NCI-H2196 treated with DMSO at 0.1 percent for 48 hours (cell line): ENCODE data around the gene CCNA1.

ENCODE experiments used
- DNase-seq: peaks from one replicate; lab custom pipeline; 2025; ENCODE audit not compliant: unreplicated experiment; lab: John Stamatoyannopoulos, UW

The CCNA1 gene

DNA sequence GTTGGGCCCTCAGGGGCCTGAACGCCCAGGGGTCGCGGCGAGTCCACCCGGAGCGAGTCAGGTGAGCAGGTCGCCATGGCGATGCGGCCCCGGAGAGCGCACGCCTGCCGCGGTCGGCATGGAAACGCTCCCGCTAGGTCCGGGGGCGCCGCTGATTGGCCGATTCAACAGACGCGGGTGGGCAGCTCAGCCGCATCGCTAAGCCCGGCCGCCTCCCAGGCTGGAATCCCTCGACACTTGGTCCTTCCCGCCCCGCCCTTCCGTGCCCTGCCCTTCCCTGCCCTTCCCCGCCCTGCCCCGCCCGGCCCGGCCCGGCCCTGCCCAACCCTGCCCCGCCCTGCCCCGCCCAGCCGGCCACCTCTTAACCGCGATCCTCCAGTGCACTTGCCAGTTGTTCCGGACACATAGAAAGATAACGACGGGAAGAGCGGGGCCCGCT, at the start of gene CCNA1:
Gene CCNA1, plus strand, starts transcription at position 390 of the 439 bp plus-strand sequence. CDS start 562 bp downstream, outside the sequence.
- DNase-seq: no peak

DNA sequence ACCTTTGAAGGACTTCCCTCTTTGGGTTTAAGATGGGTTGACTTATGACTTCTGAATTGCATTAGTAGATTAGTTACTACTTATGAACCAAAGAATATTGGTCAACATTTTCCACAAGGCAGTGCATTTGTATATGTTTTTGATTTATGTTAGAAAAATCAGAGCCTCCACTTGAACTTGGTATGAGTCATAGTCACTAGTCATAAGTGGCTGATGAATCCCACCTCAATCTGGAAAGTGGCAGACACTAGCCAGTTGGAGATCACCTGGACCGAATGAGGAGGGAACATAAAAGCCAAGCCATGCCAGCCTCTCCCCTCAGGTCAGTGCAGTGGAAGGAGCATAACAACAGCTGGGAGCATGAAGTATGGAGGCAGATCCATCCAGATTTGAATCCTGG, 46.8 kb upstream of the CCNA1 start:
- no peak for DNase-seq

DNA sequence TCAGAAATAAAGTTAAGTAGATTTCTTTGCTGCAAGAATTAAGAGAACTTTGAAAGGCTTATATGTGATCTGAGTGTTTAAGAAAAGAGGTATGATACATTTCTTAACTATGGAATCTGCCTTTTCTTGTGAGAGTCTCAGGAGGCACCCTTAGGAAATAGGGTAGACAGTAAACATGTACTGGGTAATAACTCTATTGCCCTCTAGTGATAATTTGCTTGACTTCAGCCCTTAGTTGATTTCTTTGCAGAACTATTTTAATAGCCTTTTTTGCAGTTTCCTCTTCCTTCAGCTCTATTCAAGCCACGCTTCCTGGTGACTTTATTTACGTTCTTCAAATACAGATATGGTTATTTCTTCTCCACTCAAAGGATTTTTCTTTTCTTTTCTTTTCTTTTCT, 37.0 kb upstream of the CCNA1 start:
- no peak for DNase-seq

DNA sequence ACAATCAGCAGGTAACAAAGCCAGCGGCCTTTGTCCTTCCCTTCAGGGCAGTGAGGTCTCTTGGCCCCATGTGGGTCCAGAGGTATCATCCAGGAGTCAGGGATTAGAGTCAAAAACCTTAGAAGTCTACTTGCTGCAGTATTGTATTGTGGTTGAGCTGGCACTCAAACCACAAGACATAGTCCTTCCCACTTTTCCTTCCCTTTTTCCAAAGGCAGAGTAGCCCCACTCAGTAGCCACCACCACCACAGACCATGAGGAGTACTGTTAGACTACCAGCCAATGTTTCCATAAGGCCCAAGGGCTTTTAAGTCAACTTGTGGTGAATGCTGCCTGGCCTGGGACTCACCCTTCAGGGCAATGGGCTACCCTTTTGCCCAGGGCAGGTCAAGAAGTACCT, 27.1 kb upstream of the CCNA1 start:
- DNase-seq: no peak

DNA sequence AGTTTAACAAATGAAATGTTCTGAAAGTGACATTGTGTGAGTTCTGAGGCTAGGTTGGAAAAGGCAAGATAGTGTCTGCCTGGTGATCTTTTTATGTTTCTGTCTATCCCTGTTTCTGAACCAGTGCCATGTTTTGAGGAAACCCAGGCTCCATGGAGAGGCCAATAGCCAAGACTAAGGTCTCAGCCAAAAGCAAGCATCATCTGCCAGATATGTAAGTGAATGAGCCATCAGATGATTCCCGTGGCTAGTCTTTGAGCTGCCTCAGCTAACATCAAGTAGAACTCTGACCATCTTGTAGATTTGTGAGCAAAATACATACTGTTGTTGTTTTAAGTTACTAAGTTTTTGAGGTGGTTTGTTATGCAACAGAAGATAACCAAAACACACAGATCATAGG, 19.6 kb upstream of the CCNA1 start:
- DNase-seq: no peak

DNA sequence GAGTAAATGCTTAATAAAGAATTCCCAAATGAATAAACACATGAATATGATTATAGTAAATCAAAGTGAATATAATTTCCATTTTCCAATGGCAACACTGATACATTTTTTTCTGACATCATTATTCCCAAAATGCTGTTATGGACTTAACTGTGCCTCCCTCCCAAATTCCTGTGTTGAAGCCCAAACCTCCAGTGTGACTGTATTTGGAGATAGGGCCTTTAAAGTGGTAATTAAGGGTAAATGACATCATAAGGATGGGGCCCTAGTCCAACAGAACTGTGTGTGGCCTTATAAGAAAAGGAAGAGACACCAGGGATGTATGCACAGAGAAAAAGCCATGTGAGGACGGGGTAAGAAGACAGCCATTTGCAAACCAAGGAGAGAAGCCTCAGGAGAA, 19.1 kb upstream of the CCNA1 start:
- no peak for DNase-seq

DNA sequence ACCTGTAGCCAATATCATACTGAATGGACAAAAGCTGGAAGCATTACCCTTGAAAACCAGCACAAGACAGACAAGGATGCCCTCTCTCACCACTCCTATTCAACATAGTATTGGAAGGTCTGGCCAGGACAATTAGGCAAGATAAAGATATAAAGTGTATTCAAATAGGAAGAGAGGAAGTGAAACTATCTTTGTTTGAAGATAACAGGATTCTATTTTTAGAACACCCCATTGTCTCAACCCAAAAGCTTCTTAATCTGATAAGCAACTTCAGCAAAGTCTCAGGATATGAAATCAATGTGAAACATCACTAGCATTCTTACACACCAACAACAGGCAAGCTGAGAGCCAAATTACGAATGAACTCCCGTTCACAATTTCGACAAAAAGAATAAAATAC, 17.8 kb upstream of the CCNA1 start:
- DNase-seq: no peak

DNA sequence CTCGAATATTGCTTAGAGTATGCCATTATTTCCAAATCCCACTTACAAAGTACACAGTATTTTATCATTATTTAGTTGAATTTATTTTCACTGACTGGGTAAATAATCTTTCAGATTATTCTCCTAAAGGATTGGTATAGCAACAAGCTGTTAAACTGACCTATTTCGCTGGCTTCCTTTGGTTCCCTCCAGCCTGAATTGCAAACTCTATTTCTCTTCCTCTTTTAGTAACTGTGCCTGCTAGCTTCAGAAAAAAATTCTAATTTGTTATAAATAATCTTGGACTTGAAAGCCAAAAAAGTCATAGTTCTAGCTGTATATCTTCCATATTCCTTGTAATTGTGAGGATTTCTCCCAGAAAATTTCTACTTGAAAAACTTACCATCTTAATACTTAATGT, 15.0 kb upstream of the CCNA1 start:
- DNase-seq: no peak

DNA sequence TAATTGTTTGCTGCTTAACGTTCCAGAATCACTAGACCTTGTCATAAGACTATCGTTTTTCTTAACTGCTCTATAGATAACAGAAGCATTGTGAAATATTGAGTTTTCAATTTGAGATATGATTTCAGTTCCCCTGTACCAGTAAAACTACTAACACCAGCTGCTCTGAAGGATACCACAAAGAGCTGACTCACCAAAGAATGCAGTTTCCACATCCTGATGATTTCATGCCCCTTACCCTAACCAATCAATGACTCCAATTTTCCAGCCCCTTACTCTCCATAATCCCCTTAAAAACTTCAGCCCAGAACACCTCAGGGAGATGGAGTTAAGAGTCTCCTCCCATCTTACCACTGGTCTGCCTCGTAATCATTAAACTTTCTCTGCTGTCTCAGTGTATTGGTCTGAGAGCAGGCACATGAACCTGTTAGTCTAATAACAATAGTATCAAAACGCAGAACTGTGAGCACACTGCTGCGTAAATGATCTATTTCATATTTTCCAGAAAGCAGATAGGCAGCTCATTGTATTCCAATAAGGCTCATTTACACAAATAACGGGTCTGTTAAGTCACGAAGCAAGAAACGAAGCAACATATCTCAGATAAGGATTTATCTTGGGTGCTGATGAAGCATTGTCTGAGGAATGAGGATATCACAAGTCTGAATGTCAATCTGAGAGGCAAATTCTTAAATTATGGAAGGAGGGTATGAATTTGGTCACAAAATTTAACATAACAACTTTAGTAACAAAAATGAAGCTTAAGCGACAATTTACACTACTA, 14.1 kb upstream of the CCNA1 start:
- DNase-seq: peak; percentile 1

DNA sequence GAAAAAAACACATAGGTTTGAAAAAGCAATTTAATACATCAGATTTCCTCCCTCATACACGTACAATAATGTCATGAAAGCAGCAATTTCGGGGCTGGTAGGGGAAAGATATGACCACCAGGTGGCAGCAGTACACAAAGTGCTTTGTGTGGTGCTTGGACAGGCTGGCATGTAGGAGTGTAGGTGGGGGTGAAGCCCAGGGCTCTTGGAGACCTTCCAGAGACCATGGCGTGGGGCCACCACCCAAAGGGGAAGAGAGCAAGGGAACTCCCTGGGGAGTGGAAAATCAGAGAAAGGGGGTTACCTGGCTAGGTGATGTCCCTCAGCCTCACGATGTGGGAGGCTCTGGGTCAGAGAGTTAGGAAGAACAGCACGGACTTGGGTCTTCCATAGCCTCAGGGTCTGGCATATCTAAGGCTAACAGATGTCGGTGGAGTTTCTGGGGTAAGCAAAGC, 11.8 kb upstream of the CCNA1 start:
- DNase-seq: peak; percentile 29

DNA sequence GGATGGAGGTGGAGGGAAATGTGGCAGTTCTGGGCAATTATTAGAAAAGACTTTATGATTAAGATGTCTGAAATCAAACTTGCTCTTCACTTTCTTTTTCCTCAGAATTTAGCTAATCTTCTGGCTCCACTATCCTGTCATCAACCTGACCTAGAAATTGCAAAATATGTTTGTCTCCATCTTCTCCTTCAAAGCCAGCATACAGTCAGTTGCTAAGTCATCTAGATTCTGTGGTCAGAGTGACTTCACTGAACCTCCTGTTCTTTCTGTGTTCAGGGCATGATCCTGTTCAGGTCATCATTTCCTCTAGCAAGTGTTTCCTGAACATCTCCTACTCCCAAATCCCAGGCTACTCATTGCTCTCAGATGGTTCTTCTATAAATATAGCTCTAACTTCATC, 10.8 kb upstream of the CCNA1 start:
- no peak for DNase-seq

DNA sequence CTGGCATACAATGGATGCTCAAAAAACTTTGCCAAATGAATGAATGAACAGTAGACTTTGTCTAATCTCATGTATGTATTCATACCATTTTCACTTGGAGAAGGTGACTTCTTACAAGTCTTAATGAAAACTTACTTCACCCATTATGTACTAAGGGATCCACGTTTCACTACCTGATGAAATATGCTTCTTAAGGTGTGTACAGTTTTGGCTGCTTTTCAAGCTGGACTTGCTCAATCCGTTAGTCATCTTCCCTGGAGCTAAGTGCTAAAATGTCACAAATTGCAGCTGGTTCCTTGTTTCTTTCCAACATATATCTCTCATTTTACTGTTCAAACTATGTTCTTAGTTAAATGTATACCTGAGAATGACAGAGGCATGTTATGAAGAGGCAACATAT, 4.2 kb upstream of the CCNA1 start:
- DNase-seq: no peak

DNA sequence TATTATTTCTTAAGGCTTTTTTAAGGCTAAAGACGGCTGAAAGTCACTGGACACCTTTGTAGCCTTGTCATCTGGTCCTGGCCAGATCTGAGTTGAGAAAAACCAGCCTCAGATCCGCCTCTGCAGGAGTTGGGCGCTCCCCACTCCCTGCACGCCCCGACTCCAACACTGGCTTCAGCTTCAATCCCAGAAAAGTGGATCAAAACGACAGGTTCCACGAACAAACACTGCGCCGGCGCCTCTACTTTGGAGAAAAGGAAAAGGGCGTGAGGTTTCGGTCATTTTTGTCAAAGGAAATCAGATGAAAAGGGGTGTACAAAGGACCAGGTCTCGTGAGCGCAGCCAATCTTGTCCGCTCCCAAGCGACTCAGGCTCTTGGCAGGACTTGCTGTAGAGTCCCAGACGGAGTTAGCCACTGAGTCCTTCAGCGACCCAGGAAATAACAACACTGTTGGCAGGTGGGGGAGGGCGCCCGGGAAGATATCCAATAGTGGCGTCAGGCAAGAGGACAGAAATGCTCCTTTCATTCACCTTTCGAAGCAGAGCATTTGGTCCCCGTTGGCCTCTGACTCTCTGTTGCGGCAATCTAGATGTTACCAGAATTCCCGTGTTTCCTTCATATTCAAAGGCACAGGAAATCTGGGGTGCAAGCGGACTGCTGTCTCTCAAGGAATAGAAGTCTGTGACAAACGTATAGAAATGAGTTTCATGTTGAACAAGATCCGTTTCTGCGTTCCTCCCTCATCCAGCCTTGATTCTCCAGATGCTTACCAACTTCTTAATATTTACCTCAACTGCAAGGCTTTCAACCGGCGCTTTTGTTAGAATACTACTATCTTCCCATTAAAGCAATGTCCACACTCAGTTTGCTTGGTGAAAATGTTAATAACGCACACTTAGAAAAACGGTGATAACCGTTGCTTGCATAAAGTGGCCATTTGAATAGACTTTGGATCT, 1.8 kb upstream of the CCNA1 start:
- DNase-seq: no peak

DNA sequence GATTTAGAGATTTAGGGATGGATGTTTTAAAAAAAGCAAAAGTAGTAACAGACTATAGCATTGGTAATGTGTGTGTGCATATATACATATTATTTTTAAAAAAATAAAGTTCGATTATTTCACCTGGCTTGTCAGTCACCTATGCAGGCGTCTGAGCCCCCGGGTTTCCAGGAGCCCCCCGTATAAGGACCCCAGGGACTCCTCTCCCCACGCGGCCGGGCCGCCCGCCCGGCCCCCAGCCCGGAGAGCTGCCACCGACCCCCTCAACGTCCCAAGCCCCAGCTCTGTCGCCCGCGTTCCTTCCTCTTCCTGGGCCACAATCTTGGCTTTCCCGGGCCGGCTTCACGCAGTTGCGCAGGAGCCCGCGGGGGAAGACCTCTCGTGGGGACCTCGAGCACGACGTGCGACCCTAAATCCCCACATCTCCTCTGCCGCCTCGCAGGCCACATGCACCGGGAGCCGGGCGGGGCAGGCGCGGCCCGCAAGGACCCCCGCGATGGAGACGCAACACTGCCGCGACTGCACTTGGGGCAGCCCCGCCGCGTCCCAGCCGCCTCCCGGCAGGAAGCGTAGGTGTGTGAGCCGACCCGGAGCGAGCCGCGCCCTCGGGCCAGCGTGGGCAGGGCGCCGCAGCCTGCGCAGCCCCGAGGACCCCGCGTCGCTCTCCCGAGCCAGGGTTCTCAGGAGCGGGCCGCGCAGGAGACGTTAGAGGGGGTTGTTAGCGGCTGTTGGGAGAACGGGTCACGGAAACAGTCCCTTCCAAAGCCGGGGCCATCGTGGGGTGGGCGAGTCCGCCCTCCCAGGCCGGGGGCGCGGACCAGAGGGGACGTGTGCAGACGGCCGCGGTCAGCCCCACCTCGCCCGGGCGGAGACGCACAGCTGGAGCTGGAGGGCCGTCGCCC, 840 bp upstream of the CCNA1 start:
- DNase-seq: no peak

DNA sequence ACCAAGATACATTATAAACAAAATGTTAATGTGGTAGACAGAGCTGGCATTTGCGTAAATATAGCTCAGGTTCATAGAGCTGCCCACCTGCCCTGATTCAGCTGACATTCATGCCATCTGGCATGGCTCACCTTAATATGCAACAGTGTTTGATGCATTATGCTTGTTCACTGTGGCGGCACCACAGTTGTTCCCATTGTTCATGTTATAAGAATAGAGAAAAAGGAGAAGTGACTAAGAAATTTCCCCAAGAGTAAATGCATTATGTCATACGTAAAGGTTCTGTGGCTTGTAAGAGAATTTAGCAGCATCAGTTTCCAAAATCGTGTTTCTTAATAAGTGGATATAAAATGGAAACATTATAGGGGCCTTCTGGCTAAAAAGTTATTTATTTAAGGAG, 4.5 kb downstream of the CCNA1 start:
- DNase-seq: no peak

DNA sequence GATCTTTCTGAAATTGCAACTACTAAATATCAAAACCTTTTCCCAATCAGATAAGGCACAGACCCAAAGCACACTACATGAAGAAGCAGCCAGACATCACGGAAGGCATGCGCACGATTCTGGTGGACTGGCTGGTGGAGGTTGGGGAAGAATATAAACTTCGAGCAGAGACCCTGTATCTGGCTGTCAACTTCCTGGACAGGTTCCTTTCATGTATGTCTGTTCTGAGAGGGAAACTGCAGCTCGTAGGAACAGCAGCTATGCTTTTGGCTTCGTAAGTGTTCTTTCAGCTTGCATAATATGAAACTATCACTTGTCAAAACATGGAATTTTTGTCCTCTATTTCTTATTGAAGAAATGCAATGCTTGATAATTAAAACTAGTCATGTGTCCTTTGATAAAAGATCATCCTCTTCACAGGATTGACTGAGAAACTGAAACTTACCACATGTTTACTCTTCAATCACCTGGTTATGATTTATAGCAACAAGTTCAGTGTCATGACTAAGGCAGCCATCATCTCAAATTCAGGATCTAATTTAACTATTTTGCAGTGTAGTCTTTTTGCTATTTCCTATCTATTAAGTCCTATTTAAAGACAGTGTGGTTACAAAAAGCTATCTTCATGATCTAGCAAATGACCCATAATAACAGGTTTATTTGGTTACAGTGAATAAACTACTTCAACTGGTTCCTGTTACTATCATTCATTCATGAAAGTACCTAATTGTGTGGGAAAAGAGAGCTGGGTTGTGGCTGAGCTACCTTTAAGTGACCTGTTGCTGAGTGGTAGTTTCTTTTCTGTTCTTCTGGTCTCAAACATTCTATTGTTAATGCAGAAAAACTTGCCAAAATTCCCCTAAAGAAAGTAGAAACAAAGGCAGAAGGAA, 6.5 kb downstream of the CCNA1 start:
- no peak for DNase-seq

DNA sequence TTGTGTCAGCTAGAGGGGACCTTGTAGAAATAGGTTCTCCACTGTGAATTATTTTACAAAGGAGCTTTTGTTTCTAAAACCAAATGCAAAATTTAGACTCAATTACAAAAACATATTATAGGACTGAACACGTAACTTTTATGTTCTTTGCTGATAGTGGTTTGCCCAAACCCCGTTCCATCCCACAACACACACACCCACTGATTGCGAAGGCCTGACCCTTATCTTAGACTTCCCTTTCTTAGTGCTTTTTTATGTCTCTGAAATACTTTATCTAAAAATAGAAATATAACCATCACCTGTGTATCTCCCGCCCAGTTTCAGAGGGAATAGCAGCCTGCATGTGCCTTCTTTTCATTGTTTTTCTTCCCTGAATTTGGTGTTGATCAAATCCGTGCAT, 13.0 kb downstream of the CCNA1 start:
- DNase-seq: no peak

DNA sequence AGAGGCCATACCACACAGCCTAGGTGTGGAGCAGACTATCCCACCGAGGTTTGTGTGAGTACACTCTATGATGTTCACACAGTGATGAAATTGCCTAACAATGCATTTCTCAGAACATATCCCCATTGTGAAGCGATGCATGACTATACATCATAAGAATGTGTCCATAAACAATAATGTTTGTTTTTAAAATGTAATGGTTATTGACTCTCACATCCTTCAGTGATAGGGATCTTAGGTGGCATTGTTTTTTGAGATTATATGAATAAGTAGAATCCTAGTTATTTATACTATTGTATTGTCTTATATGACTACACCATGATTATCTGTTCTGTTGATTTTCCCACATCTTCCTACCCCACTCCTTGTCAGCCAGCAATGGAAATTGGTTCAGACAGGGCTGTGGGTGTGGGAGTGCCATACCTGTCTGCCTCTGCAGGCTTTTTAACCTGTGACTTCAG, 13.6 kb downstream of the CCNA1 start:
- no peak for DNase-seq

DNA sequence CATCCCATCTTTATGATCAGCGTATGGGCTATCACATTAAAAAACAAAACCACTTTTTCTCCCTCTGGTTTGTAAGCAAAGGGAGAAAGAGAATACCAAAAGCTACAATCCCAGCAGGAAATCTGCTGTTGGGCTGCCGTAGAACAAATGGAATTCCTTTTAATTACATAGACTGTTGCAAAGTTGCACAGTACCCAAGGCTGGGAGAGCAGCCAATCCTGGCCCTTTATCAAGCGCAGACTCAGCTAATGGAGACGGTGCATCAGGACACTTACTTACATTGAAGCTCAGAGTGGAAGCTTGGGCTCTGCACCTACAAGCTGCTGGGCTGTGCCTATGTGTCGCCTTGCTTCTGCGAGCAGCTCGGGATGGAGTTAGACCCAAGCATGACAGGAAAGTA, 15.2 kb downstream of the CCNA1 start:
- DNase-seq: no peak

DNA sequence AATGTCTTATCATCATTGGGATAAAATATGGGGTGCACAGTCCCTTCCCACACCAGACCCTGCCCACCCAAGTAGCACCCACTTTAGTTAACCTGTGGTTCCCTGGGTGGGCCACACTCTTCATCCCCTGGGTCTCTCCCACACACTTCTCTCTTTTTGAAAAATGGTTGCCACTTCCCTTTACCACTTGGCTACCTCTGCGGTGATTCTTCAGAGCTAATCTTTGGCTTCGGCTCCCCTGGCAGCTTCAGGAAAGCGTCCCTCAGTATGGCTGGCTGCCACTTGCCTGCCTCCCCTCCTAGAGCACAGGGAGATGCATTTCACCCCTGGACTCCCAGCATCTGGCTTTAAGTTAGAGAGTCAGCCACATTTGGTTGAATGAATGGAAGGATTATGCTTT, 18.2 kb downstream of the CCNA1 start:
- DNase-seq: no peak
